ENCODE results near the gene ABCD4. TPM values are rescaled to one million over a fixed set of nuclear protein-coding genes. Genes with fewer than 3 reads are reported as not detected.

The ABCD4 gene
- total and polyA plus RNA-seq, 2 of the 4 experiments (the other 2 are of a cell fraction), result 12.2 to 20.4 TPM

GRCh38 chr14:74242021-74242779, 60.5 kb downstream of the ABCD4 start:
- in situ Hi-C loops (cut with MboI; ENCODE audit: low sequenced_read_pairs), result no loop called here
- CTCF ChIA-PET, result no interaction called here
- dilution Hi-C loops (cut with HindIII; ENCODE audit: low sequenced_read_pairs, unreplicated experiment), result no loop called here

More at GRCh38 chr14:74242021-74242779, 60.5 kb downstream of the ABCD4 start:
- no peaks in the 10 kb centered on the region for H3K9me1 ChIP-seq (ENCODE audit: insufficient read depth, low read length)
- H2BK20ac ChIP-seq (ENCODE audit: low read depth, low read length), result no peak overlapping the region
- H3K4ac ChIP-seq (ENCODE audit: low read depth, low read length), result no peak overlapping the region
- no peak overlapping the region for H2AK5ac ChIP-seq (ENCODE audit: low read depth, low read length)
- H3K9me3 ChIP-seq (ENCODE audit: control insufficient read depth, insufficient read depth, low read length), result peaks cover 8% of the 10 kb centered on the region; the same call in 1 of the 2 replicates
- H4K20me1 ChIP-seq (ENCODE audit: insufficient read depth, low read length), result peaks cover 28% of the 10 kb centered on the region
- ATAC-seq (ENCODE audit: low read depth), result no peak
- no peak overlapping the region for H2BK5ac ChIP-seq (ENCODE audit: low read depth, low read length, poor library complexity, severe bottlenecking)
- no TSS peak for BruUV-seq (replicated peaks)
- DNase-seq, result no peak
- no peak overlapping the region for H3K14ac ChIP-seq (replicated peaks; ENCODE audit: low read depth, low read length)
- H3K4me2 ChIP-seq (ENCODE audit: low read depth, low read length), result no peak overlapping the region
- H3K36me3 ChIP-seq (ENCODE audit: control insufficient read depth, insufficient read depth, low read length), result no peaks in the 10 kb centered on the region
- no peak overlapping the region for H3K4me3 ChIP-seq (ENCODE audit: insufficient read depth, low read depth, low read length)
- H2AFZ ChIP-seq (replicated peaks; ENCODE audit: low read length, poor library complexity), result no peak overlapping the region
- H3K23ac ChIP-seq (ENCODE audit: low read depth, low read length), result no peak overlapping the region
- no peak overlapping the region for H2AK9ac ChIP-seq (replicated peaks; ENCODE audit: low read depth, low read length, poor library complexity)
- TF ChIP-seq CEBPB (IDR thresholded peaks at IDR 0.05; ENCODE audit: low read depth, low read length) (no peak), NFE2L2 (IDR thresholded peaks at IDR 0.05; ENCODE audit: low read depth, low read length) (no peak), RAD21 (IDR thresholded peaks at IDR 0.05; ENCODE audit: low read length) (no peak), MAZ (IDR thresholded peaks at IDR 0.05; ENCODE audit: borderline replicate concordance, low read depth, low read length) (no peak), ELK1 (IDR thresholded peaks at IDR 0.05; ENCODE audit: borderline replicate concordance, low read depth, low read length) (no peak)
- H3K18ac ChIP-seq (ENCODE audit: low read depth, low read length), result no peak overlapping the region
- POLR2A ChIA-PET (ENCODE audit: unreplicated experiment), result no interaction called here
- H4K5ac ChIP-seq (ENCODE audit: low read depth, low read length), result no peak overlapping the region
- no peak overlapping the region for H2BK120ac ChIP-seq (ENCODE audit: low read depth, low read length)
- H4K8ac ChIP-seq (ENCODE audit: low read depth in 2 of 2, low read length in 2 of 2), result no peak overlapping the region
- H3K27ac ChIP-seq (ENCODE audit: insufficient read depth, low read length), result no peak overlapping the region
- intact Hi-C loops (cut with micrococcal nuclease), result no loop called here
- 3% methylated on average over 9 of the region's 28 CpGs; no CpG with 5 or more reads in 1 of the 2 experiments for WGBS, 2 experiments (ENCODE audit: extremely low coverage in 2 of 2, insufficient read length in 1 of 2)
- H3K27me3 ChIP-seq (ENCODE audit: control insufficient read depth, insufficient read depth, low read length), result peaks cover 100% of the 10 kb centered on the region
- no peak overlapping the region for H2BK15ac ChIP-seq (ENCODE audit: low read depth, low read length)
- no peak overlapping the region for H3K56ac ChIP-seq (ENCODE audit: extremely low read depth, insufficient read depth, low read length)
- no peak overlapping the region for H4K91ac ChIP-seq (ENCODE audit: insufficient read depth, low read depth, low read length)
- H3K79me1 ChIP-seq (ENCODE audit: low read depth in 1 of 2, low read length in 2 of 2), result no peaks in the 10 kb centered on the region
- no peaks in the 10 kb centered on the region for H3K4me1 ChIP-seq (ENCODE audit: control insufficient read depth, insufficient read depth, low read length)
- no peak overlapping the region for H3K9ac ChIP-seq (ENCODE audit: low read depth, low read length)

Data from IMR-90 (cell line).